ENCODE data around the gene PRKCQ. TPM values are rescaled to one million over a fixed set of nuclear protein-coding genes. Genes with fewer than 3 reads are reported as not detected.

PRKCQ gene
- total RNA-seq, 1 experiment from 2014 or later: 12.1 TPM

GRCh38 chr10:6423413-6424170, 156.5 kb downstream of the PRKCQ start:
- Histone ChIP-seq H3T11ph (ENCODE audit: low read length) (no peak overlapping the region), H3K27me3 (ENCODE audit: insufficient read depth, low read length) (no peaks in the 10 kb centered on the region), H3K4me2 (ENCODE audit: insufficient read depth, insufficient read length, low read length) (no peak overlapping the region), H2BK12ac (ENCODE audit: insufficient read length, low read depth, low read length) (no peak overlapping the region), H2BK5ac (ENCODE audit: insufficient read length, low read length) (no peak overlapping the region), H3K9ac (ENCODE audit: extremely low read depth, insufficient read length, low read length) (no peak overlapping the region), H2AK5ac (ENCODE audit: insufficient read length, low read length) (no peak overlapping the region), H3K27ac (ENCODE audit: insufficient read length, low read depth, low read length) (no peak overlapping the region), H3K79me2 (ENCODE audit: insufficient read depth, low read length) (no peaks in the 10 kb centered on the region), H3K56ac (ENCODE audit: insufficient read length, low read depth, low read length) (no peak overlapping the region), H2BK20ac (ENCODE audit: low read depth, low read length, poor library complexity, severe bottlenecking) (no peak overlapping the region), H2BK120ac (ENCODE audit: low read depth, low read length, poor library complexity, severe bottlenecking) (no peak overlapping the region), H4K91ac (ENCODE audit: insufficient read length, low read depth, low read length) (no peak overlapping the region), H2BK15ac (ENCODE audit: low read depth, low read length) (no peak overlapping the region), H3K18ac (ENCODE audit: insufficient read length, low read depth, low read length) (no peak overlapping the region), H3K4ac (ENCODE audit: low read depth, low read length) (no peak overlapping the region), H3K23ac (ENCODE audit: insufficient read length, low read depth, low read length) (no peak overlapping the region), H4K5ac (ENCODE audit: insufficient read length, low read depth, low read length) (no peak overlapping the region), H3K9me3 (ENCODE audit: control insufficient read depth, low read depth, low read length) (no peaks in the 10 kb centered on the region), H3K4me1 (ENCODE audit: insufficient read depth, low read length) (no peaks in the 10 kb centered on the region), H3K14ac (ENCODE audit: insufficient read depth, low read length) (no peak overlapping the region), H4K8ac (replicated peaks; ENCODE audit: insufficient read length, low read depth, low read length) (no peak overlapping the region), H3K79me1 (ENCODE audit: insufficient read depth, low read depth, low read length, poor library complexity, severe bottlenecking) (no peaks in the 10 kb centered on the region), H2AFZ (ENCODE audit: low read length) (no peak overlapping the region), H4K20me1 (ENCODE audit: control insufficient read depth, insufficient read depth, insufficient read length) (no peaks in the 10 kb centered on the region), H3K23me2 (ENCODE audit: insufficient read length, low read depth, low read length, poor library complexity, severe bottlenecking) (no peaks in the 10 kb centered on the region)
- peak overlapping the region in 1 of 3 experiments; percentile 10; a peak in 2 of 7 replicates for H3K27ac Mint-ChIP-seq
- H3K36me3 Mint-ChIP-seq (ENCODE audit: insufficient read depth in 1 of 3, low read depth in 3 of 3): peaks cover 6 to 13% (median 9%) of the 10 kb centered on the region in 3 experiments; a peak in 6 of 7 replicates
- no peak overlapping the region for H3K4me3 Mint-ChIP-seq
- H3K27me3 Mint-ChIP-seq (ENCODE audit: low read depth): no peaks in the 10 kb centered on the region
- no CpG with 5 or more reads among the region's 17 CpGs for WGBS (ENCODE audit: extremely low coverage, insufficient read length, low lambda C conversion rate)
- TF ChIP-seq, protein P1, sequence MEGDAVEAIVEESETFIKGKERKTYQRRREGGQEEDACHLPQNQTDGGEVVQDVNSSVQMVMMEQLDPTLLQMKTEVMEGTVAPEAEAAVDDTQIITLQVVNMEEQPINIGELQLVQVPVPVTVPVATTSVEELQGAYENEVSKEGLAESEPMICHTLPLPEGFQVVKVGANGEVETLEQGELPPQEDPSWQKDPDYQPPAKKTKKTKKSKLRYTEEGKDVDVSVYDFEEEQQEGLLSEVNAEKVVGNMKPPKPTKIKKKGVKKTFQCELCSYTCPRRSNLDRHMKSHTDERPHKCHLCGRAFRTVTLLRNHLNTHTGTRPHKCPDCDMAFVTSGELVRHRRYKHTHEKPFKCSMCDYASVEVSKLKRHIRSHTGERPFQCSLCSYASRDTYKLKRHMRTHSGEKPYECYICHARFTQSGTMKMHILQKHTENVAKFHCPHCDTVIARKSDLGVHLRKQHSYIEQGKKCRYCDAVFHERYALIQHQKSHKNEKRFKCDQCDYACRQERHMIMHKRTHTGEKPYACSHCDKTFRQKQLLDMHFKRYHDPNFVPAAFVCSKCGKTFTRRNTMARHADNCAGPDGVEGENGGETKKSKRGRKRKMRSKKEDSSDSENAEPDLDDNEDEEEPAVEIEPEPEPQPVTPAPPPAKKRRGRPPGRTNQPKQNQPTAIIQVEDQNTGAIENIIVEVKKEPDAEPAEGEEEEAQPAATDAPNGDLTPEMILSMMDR (conservative IDR thresholded peaks at IDR 0.05): no peak
- H3K9me3 Mint-ChIP-seq: peaks cover 0 to 4% of the 10 kb centered on the region in 2 experiments; a peak in 1 of 5 replicates
- H3K4me1 Mint-ChIP-seq: no peaks in the 10 kb centered on the region
- DNase-seq: no peak
